ENCODE measurements around the gene NBAS. TPM values are rescaled to one million over a fixed set of nuclear protein-coding genes. Genes with fewer than 3 reads are reported as not detected.

Gene NBAS
- total and polyA plus RNA-seq, 2 of the 13 experiments (the other 11 are each of a cell fraction or from before 2014, with no cell fraction given) = 33.6 to 58.7 TPM

DNA sequence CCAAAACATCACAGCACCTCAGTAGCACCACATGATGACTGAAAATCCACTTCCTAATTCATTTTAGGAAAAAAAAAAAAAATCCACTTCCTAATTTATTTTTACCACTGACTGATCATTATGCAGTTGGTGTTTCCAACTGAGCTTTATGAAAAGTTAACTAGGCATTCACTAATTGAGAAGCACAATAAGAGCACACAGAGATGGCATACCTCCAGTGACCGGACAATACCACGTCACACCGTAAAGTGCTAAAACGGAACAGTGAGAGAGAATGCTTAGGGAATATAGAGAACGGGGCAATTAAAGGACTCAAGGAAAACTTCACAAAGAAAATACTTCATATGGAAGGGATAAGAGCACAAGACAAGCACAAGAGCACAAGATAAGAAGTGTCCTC lies 212.5 kb downstream of the NBAS start:
- Histone ChIP-seq H3K4me3 (replicated peaks in 1 of 3; ENCODE audit: insufficient read depth in 1 of 3, low read depth in 2 of 3, low read length in 3 of 3) (no peak overlapping the region), H3K4me1 (ENCODE audit: insufficient read depth, low read length) (no peaks in the 10 kb centered on the region), H3K27ac (ENCODE audit: extremely low read length, insufficient read depth, low read length) (no peak overlapping the region), H3K36me3 (replicated peaks in 1 of 2; ENCODE audit: control insufficient read depth in 1 of 2, insufficient read depth in 2 of 2, low read length in 2 of 2) (peaks cover 6 to 27% of the 10 kb centered on the region in 2 experiments), H3K4me2 (ENCODE audit: low read depth, low read length) (no peak overlapping the region), H3K27me3 (ENCODE audit: control insufficient read depth in 1 of 2, insufficient read depth in 2 of 2, low read length in 2 of 2) (no peaks in the 10 kb centered on the region), H3K9ac (ENCODE audit: insufficient read depth, low read depth, low read length) (no peak overlapping the region), H2AFZ (ENCODE audit: low read length) (no peak overlapping the region), H3K79me2 (ENCODE audit: insufficient read depth, low read length) (no peaks in the 10 kb centered on the region), H4K20me1 (ENCODE audit: insufficient read depth, low read length) (no peaks in the 10 kb centered on the region), H3K9me3 (ENCODE audit: low read length) (no peaks in the 10 kb centered on the region)
- intact Hi-C loops (cut with micrococcal nuclease; ENCODE audit: unreplicated experiment) = no loop called here
- in situ Hi-C loops (cut with HindIII; ENCODE audit: extremely low pct_ligation_motif_present, low pct_unique_long_range_greater_than_20kb) = no loop called here
- no TSS peak for BruUV-seq (replicated peaks)
- no peak for DNase-seq (ENCODE audit: low spot score)
- over 99% methylated on average over 5 of the region's 5 CpGs for WGBS (ENCODE audit: low lambda C conversion rate)
- POLR2A ChIA-PET = no interaction called here
- TF ChIP-seq ZNF703 (CRISPR knock-in tag; IDR thresholded peaks at IDR 0.05; ENCODE audit: borderline replicate concordance) = no peak
- TF ChIP-seq, protein P1, sequence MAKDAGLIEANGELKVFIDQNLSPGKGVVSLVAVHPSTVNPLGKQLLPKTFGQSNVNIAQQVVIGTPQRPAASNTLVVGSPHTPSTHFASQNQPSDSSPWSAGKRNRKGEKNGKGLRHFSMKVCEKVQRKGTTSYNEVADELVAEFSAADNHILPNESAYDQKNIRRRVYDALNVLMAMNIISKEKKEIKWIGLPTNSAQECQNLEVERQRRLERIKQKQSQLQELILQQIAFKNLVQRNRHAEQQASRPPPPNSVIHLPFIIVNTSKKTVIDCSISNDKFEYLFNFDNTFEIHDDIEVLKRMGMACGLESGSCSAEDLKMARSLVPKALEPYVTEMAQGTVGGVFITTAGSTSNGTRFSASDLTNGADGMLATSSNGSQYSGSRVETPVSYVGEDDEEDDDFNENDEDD (CRISPR knock-in tag; IDR thresholded peaks at IDR 0.05; ENCODE audit: borderline replicate concordance) = no peak
- no peak for TF ChIP-seq ZNF549 (CRISPR knock-in tag; IDR thresholded peaks at IDR 0.05)
- no peak for TF ChIP-seq HNRNPH1 (optimal IDR thresholded peaks at IDR 0.05; ENCODE audit: low read depth, low read length)
- no peak for TF ChIP-seq GABPB1 (CRISPR knock-in tag; IDR thresholded peaks at IDR 0.05)
- TF ChIP-seq ZKSCAN8 (CRISPR knock-in tag; IDR thresholded peaks at IDR 0.05; ENCODE audit: borderline replicate concordance) = no peak
- CTCF ChIA-PET (ENCODE audit: low intra/inter-chr PET ratio, low total read pairs) = no interaction called here
- no peak for ATAC-seq
- no peak for FAIRE-seq

DNA sequence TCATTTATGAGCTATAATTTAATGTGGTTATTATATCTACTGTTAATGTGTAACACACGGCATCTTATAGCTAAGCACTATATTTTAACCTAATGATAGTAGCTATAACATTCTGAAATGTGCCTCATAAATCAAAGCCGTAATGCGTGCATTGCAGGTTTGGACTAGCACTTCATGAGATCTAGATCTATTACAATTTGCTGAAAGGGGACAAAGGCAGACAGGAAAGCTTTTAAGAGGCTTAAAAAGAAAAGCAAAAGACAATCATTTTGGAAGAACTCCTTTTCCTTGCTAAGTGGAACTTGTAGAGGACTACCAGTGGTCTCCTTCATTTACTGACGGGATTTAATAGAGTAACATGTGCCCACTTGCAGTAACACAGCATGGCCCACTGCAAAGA lies 213.1 kb downstream of the NBAS start:
- no peaks in the 10 kb centered on the region for H3K4me1 ChIP-seq (ENCODE audit: insufficient read depth, low read length)
- H3K9ac ChIP-seq (ENCODE audit: insufficient read depth, low read depth, low read length) = no peak overlapping the region
- FAIRE-seq = no peak
- TF ChIP-seq, protein P2, sequence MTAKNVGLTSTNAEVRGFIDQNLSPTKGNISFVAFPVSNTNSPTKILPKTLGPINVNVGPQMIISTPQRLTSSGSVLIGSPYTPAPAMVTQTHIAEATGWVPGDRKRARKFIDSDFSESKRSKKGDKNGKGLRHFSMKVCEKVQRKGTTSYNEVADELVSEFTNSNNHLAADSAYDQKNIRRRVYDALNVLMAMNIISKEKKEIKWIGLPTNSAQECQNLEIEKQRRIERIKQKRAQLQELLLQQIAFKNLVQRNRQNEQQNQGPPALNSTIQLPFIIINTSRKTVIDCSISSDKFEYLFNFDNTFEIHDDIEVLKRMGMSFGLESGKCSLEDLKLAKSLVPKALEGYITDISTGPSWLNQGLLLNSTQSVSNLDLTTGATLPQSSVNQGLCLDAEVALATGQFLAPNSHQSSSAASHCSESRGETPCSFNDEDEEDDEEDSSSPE (CRISPR knock-in tag; IDR thresholded peaks at IDR 0.05) = no peak
- TF ChIP-seq SALL2 (CRISPR knock-in tag; IDR thresholded peaks at IDR 0.05) (no peak), ZFP41 (CRISPR knock-in tag; IDR thresholded peaks at IDR 0.05; ENCODE audit: borderline replicate concordance) (no peak), FOXK1 (CRISPR knock-in tag; IDR thresholded peaks at IDR 0.05; ENCODE audit: borderline replicate concordance, low read depth) (no peak), ZNF883 (CRISPR knock-in tag; IDR thresholded peaks at IDR 0.05; ENCODE audit: not compliant biosample characterization) (no peak)
- H3K4me3 ChIP-seq (replicated peaks in 1 of 3; ENCODE audit: insufficient read depth in 1 of 3, low read depth in 2 of 3, low read length in 3 of 3) = no peak overlapping the region
- H2AFZ ChIP-seq (ENCODE audit: low read length) = no peak overlapping the region
- H4K20me1 ChIP-seq (ENCODE audit: insufficient read depth, low read length) = no peaks in the 10 kb centered on the region
- intact Hi-C loops (cut with micrococcal nuclease; ENCODE audit: unreplicated experiment) = no loop called here
- no peak overlapping the region for H3K27ac ChIP-seq (ENCODE audit: extremely low read length, insufficient read depth, low read length)
- ATAC-seq = no peak
- in situ Hi-C loops (cut with HindIII; ENCODE audit: extremely low pct_ligation_motif_present, low pct_unique_long_range_greater_than_20kb) = no loop called here
- no peaks in the 10 kb centered on the region for H3K27me3 ChIP-seq (ENCODE audit: control insufficient read depth in 1 of 2, insufficient read depth in 2 of 2, low read length in 2 of 2)
- no peaks in the 10 kb centered on the region for H3K9me3 ChIP-seq (ENCODE audit: low read length)
- H3K79me2 ChIP-seq (ENCODE audit: insufficient read depth, low read length) = no peaks in the 10 kb centered on the region
- H3K36me3 ChIP-seq (replicated peaks in 1 of 2; ENCODE audit: control insufficient read depth in 1 of 2, insufficient read depth in 2 of 2, low read length in 2 of 2) = peaks cover 3 to 23% of the 10 kb centered on the region in 2 experiments
- no TSS peak for BruUV-seq (replicated peaks)
- 98% methylated on average over 4 of the region's 4 CpGs for WGBS (ENCODE audit: low lambda C conversion rate)
- CTCF ChIA-PET (ENCODE audit: low intra/inter-chr PET ratio, low total read pairs) = no interaction called here
- no peak for DNase-seq (ENCODE audit: low spot score)
- POLR2A ChIA-PET = no interaction called here
- H3K4me2 ChIP-seq (ENCODE audit: low read depth, low read length) = no peak overlapping the region

All from HepG2 (cell line).